B cell (primary cell): ENCODE measurements around the gene ADORA3. TPM values are rescaled to one million over a fixed set of nuclear protein-coding genes. Genes with fewer than 3 reads are reported as not detected.
A peak's percentile ranks its signal among the peaks of the same experiment; 100 is the strongest.

Experiments used
- ATAC-seq: fragments of 200-7000 bp; cut with Tn5 transposase; one replicate; pipeline ENCODE4 v1.10.0; 2021; ENCODE audit warnings: low read depth, mild to moderate bottlenecking, moderate number of reproducible peaks, moderate library complexity
- CTCF ChIA-PET: fragments of 350-600 bp; sonication (Branson Sonifier 250); formaldehyde crosslinking; loops from one replicate; lab custom pipeline; 2021; ENCODE audit warnings: antibody characterized with exemption, inconsistent platforms; lab: Charles Lee
- POLR2A ChIA-PET: fragments of 350-600 bp; sonication (Branson Sonifier 250); formaldehyde crosslinking; loops from one replicate; lab custom pipeline; 2021; ENCODE audit warnings: antibody characterized with exemption; lab: Charles Lee
- DNase-seq: peaks from one replicate; pipeline ENCODE4 v3.0.0; 2013
- H2AFZ ChIP-seq: 2 replicates; pipeline ENCODE4 v1.6.1; 2012; ENCODE audit warnings: mild to moderate bottlenecking, low read depth, low read length; ENCODE audit not compliant: insufficient read depth, poor library complexity, severe bottlenecking
- H3K27ac ChIP-seq, 2 donors: 1 replicate in 1 of 2; 2 replicates in 1 of 2; pipeline ENCODE4 v1.5.1; 2012 to 2013; ENCODE audit warnings: low read length in 2 of 2, mild to moderate bottlenecking in 2 of 2, moderate library complexity in 1 of 2
- H3K27me3 ChIP-seq, 4 experiments: fragments of 200-600 bp in 1 of 4; sonication (generic) in 1 of 4; replicated peaks in 1 of 4; 1 replicate in 2 of 4; 2 replicates in 2 of 4; pipeline versions ENCODE4 v1.6.1 to v1.7.0; 2013 to 2016; ENCODE audit warnings: low read length in 3 of 4, mild to moderate bottlenecking in 2 of 4, mixed read lengths in 1 of 4, moderate library complexity in 1 of 4; ENCODE audit not compliant: insufficient read depth in 4 of 4, control insufficient read depth in 3 of 4; ENCODE audit errors: control extremely low read depth in 1 of 4
- H3K36me3 ChIP-seq, 2 experiments: replicated peaks in 1 of 2; 1 replicate in 1 of 2; 2 replicates in 1 of 2; pipeline versions ENCODE4 v1.6.1 to v1.7.1; 2013; ENCODE audit warnings: low read length in 1 of 2; ENCODE audit not compliant: insufficient read depth in 2 of 2, control insufficient read depth in 1 of 2; ENCODE audit errors: control extremely low read depth in 1 of 2, extremely low read depth in 1 of 2
- H3K4me1 ChIP-seq, 2 donors: fragments of 200-600 bp in 1 of 2; sonication (generic) in 1 of 2; 1 replicate in 1 of 2; 2 replicates in 1 of 2; pipeline versions ENCODE4 v1.5.1 to v1.6.1; 2013 to 2017; ENCODE audit warnings: low read length in 2 of 2; ENCODE audit not compliant: control insufficient read depth in 2 of 2, insufficient read depth in 2 of 2
- H3K4me2 ChIP-seq: replicated peaks from 2 replicates; pipeline ENCODE3; 2012; ENCODE audit warnings: mild to moderate bottlenecking, low read depth, low read length; ENCODE audit not compliant: poor library complexity, severe bottlenecking
- H3K4me3 ChIP-seq, 5 experiments: fragments of 200-600 bp in 1 of 5; sonication (generic) in 1 of 5; 1 replicate in 3 of 5; 2 replicates in 2 of 5; pipeline versions ENCODE4 v1.5.1 to v1.7.0; 2011 to 2016; ENCODE audit warnings: low read length in 4 of 5, mild to moderate bottlenecking in 4 of 5, low read depth in 2 of 5, control low read depth in 1 of 5, moderate library complexity in 1 of 5; ENCODE audit not compliant: insufficient read depth in 1 of 5; ENCODE audit errors: control extremely low read depth in 1 of 5, extremely low read depth in 1 of 5
- H3K79me2 ChIP-seq: fragments of 200-600 bp; sonication (generic); one replicate; pipeline ENCODE4 v1.6.0; 2016; ENCODE audit warnings: low read length; ENCODE audit not compliant: control insufficient read depth, insufficient read depth
- H3K9ac ChIP-seq: fragments of 200-600 bp; sonication (generic); 2 replicates; pipeline ENCODE4 v1.6.1; 2017; ENCODE audit warnings: mild to moderate bottlenecking, low read length, moderate library complexity
- H3K9me3 ChIP-seq, 3 donors: one replicate each; pipeline versions ENCODE4 v1.6.1 to v1.7.1; 2013; ENCODE audit warnings: low read length in 2 of 3; ENCODE audit not compliant: control insufficient read depth in 2 of 3, insufficient read depth in 1 of 3; ENCODE audit errors: control extremely low read depth in 1 of 3
- H4K20me1 ChIP-seq: 2 replicates; pipeline ENCODE4 v1.6.0; 2012; ENCODE audit warnings: mild to moderate bottlenecking, low read length; ENCODE audit not compliant: insufficient read depth, control insufficient read depth, poor library complexity, severe bottlenecking
- H3K27ac Mint-ChIP-seq: one replicate; pipeline ENCODE4 v1.8.0; 2021; ENCODE audit warnings: mixed read lengths
- H3K27me3 Mint-ChIP-seq: one replicate; pipeline ENCODE4 v1.8.0; 2021; ENCODE audit warnings: mixed read lengths
- H3K4me1 Mint-ChIP-seq: one replicate; pipeline ENCODE4 v1.8.0; 2021; ENCODE audit warnings: mixed read lengths
- H3K4me3 Mint-ChIP-seq: one replicate; pipeline ENCODE4 v1.8.0; 2021; ENCODE audit warnings: mixed read lengths
- H3K9me3 Mint-ChIP-seq: one replicate; pipeline ENCODE4 v1.8.0; 2022; ENCODE audit warnings: mixed read lengths; ENCODE audit not compliant: insufficient read depth
- CTCF ChIP-seq: fragments of 200-600 bp; IDR thresholded peaks from one replicate; pipeline ENCODE4 v1.8.0; 2022; ENCODE audit warnings: antibody characterized with exemption, mild to moderate bottlenecking
- EZH2 ChIP-seq: IDR thresholded peaks from 2 replicates; pipeline ENCODE4 v1.6.1; 2012; ENCODE audit warnings: borderline replicate concordance, low read depth, mild to moderate bottlenecking, moderate library complexity, low read length; ENCODE audit not compliant: insufficient read depth, poor library complexity, severe bottlenecking
- WGBS: methylation state at CpG from one replicate; pipeline ENCODE4 v1.1.5; 2013; ENCODE audit warnings: missing lambda C conversion rate; ENCODE audit not compliant: insufficient coverage; 5-methylcytosine and 5-hydroxymethylcytosine counted together
- intact Hi-C: fragments of 100-400 bp; cut with micrococcal nuclease; formaldehyde crosslinking; loops from one replicate; pipeline ENCODE4 v1.10.0; 2022
- polyA plus RNA-seq: library from polyadenylated mRNA; depleted of rRNA; stranded (reverse); fragments of >200 nt; gene quantifications from 2 replicates; pipeline ENCODE4 v1.2.3, GENCODE V29; 2012
- total RNA-seq, 2 donors: library from RNA; stranded (reverse); fragments of 120-200 nt in 1 of 2; gene quantifications; 1 replicate in 1 of 2; 2 replicates in 1 of 2; pipeline versions ENCODE4 v1.2.3 to v1.2.4, GENCODE V29; 2013 to 2022

Gene ADORA3
- total and polyA plus RNA-seq, 2 donors (not counting 1 experiment from before 2014, with no cell fraction given): 0.04 to 0.39 TPM

DNA sequence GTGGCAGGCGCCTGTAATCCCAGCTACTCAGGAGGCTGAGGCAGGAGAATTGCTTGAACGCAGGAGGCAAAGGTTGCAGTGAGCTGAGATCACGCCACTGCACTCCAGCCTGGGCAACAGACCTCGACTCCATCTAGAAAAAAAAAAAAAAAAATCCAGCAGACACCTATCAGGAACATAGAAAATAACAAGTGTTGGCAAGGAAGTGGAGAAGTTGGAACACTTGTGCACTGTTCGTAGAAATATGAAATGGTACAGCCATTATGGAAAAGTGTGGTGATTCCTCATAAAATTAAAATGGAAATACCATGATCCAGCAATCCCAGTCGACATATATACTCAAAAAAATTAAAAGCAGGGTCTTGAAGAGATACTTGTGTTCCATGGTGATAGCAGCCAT, 41.7 kb downstream of the ADORA3 start:
- no peaks in the 10 kb centered on the region for H3K4me1 ChIP-seq
- peaks cover 8% of the 10 kb centered on the region for H3K79me2 ChIP-seq
- 100% methylated on average over 2 of the region's 6 CpGs for WGBS
- no peaks in the 10 kb centered on the region for H3K4me1 Mint-ChIP-seq
- peaks cover 5% of the 10 kb centered on the region for H4K20me1 ChIP-seq
- no peak for ATAC-seq
- H3K4me3 ChIP-seq: no peak overlapping the region
- no peaks in the 10 kb centered on the region for H3K9me3 ChIP-seq
- ChIA-PET POLR2A (interaction anchor here (0.6 to 0.7 kb wide), 2 partner anchors 67 to 289 kb away, joined by 5 to 7 read pairs; no protein-coding TSS in a partner anchor), CTCF (no interaction called here)
- H3K27ac Mint-ChIP-seq: peak overlapping the region; percentile 26
- H3K9ac ChIP-seq: no peak overlapping the region
- H3K4me2 ChIP-seq: no peak overlapping the region
- H3K9me3 Mint-ChIP-seq: no peaks in the 10 kb centered on the region
- no peak overlapping the region for H2AFZ ChIP-seq
- no peak overlapping the region for H3K4me3 Mint-ChIP-seq
- H3K36me3 ChIP-seq: peaks cover 21 to 54% of the 10 kb centered on the region in 2 experiments
- no peak for DNase-seq
- intact Hi-C loops: no loop called here
- H3K27ac ChIP-seq: no peak overlapping the region
- H3K27me3 Mint-ChIP-seq: no peaks in the 10 kb centered on the region
- no peaks in the 10 kb centered on the region for H3K27me3 ChIP-seq
- TF ChIP-seq CTCF (no peak), EZH2 (no peak)

GRCh38 chr1:111455642-111456031, 47.8 kb downstream of the ADORA3 start:
- Histone ChIP-seq H3K9me3 (no peaks in the 10 kb centered on the region), H3K27me3 (no peaks in the 10 kb centered on the region), H2AFZ (no peak overlapping the region), H3K36me3 (peaks cover 19 to 75% of the 10 kb centered on the region in 2 experiments), H3K9ac (no peak overlapping the region), H3K79me2 (peaks cover 55% of the 10 kb centered on the region), H3K4me2 (peak overlapping the region; percentile 15), H3K4me1 (peaks cover 28 to 32% of the 10 kb centered on the region in 2 donors), H3K4me3 (no peak overlapping the region), H3K27ac (peak overlapping the region in 1 of 2 donors; percentile 42), H4K20me1 (peaks cover 29% of the 10 kb centered on the region)
- DNase-seq: no peak
- no peaks in the 10 kb centered on the region for H3K27me3 Mint-ChIP-seq
- ChIA-PET POLR2A (no interaction called here), CTCF (no interaction called here)
- no CpG with 5 or more reads among the region's 3 CpGs for WGBS
- no peak for ATAC-seq
- peak overlapping the region; percentile 7 for H3K4me3 Mint-ChIP-seq
- H3K4me1 Mint-ChIP-seq: peaks cover 49% of the 10 kb centered on the region
- H3K9me3 Mint-ChIP-seq: no peaks in the 10 kb centered on the region
- TF ChIP-seq CTCF (no peak), EZH2 (no peak)
- peak overlapping the region; percentile 16 for H3K27ac Mint-ChIP-seq
- intact Hi-C loops: no loop called here
